Left ventricle myocardium superior (tissue), 1 donor: ENCODE results near the gene SPDYE11. TPM values are rescaled to one million over a fixed set of nuclear protein-coding genes. Genes with fewer than 3 reads are reported as not detected.
"Not testable (repeated sequence)": the region's sequence is repeated elsewhere in the genome, so short reads cannot be mapped to it uniquely, and the experiment has no call there.

Source experiments
- ATAC-seq: fragments of 200-7000 bp; cut with Tn5 transposase; one replicate; pipeline ENCODE4 v1.9.1; 2020; ENCODE audit warnings: mild to moderate bottlenecking, moderate library complexity
- DNase-seq: peaks from one replicate; pipeline ENCODE4 v3.0.0-alpha.2; 2020
- intact Hi-C: fragments of 100-400 bp; cut with micrococcal nuclease; formaldehyde crosslinking; loops from one replicate; pipeline ENCODE4 v1.11.0; 2022
- long read RNA-seq: library from polyadenylated mRNA; unstranded; transcript quantifications from one replicate; pipeline ENCODE4 v2.0.0, GENCODE V29; 2021
- total RNA-seq: library from RNA; stranded (reverse); fragmentation: NEBNext Ultra II Directional; extraction: Animal tissue kit (Norgen Biotek cat#: 25700); gene quantifications from one replicate; pipeline ENCODE4 v1.2.1, GENCODE V29; 2021
- donor health status: DM: no; HTN: yes; CAD: no; lungs with severe emphysema.

Gene SPDYE11, protein sequence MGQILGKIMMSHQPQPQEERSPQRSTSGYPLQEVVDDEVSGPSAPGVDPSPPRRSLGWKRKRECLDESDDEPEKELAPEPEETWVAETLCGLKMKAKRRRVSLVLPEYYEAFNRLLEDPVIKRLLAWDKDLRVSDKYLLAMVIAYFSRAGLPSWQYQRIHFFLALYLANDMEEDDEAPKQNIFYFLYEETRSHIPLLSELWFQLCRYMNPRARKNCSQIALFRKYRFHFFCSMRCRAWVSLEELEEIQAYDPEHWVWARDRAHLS
- not detected for total RNA-seq
- long read RNA-seq = 0 reads

DNA sequence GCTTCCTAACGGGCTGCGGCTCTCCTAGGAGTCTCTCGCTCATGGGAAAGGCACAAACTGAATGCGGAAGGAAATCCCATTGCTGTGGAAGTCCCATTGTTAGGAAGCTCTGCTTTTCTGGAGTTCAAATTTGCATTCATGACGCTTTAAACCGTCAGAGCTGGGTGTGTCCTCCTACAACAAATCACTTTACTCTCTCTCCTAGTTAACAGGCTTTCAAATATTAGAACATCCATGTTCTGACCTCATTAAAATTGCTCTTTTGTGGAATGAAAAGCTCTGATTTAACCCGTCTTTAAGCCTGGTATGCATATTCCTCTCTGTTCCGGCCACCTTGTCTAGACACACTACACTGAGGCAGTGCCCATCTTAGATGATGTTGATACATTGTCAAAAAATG lies at the start of gene SPDYE11:
SPDYE11 (minus strand) TSS at position 101 of the 400 bp plus-strand sequence. CDS start 1,800 bp downstream, outside the sequence.
- DNase-seq, intact Hi-C loops: not testable (repeated sequence)

DNA sequence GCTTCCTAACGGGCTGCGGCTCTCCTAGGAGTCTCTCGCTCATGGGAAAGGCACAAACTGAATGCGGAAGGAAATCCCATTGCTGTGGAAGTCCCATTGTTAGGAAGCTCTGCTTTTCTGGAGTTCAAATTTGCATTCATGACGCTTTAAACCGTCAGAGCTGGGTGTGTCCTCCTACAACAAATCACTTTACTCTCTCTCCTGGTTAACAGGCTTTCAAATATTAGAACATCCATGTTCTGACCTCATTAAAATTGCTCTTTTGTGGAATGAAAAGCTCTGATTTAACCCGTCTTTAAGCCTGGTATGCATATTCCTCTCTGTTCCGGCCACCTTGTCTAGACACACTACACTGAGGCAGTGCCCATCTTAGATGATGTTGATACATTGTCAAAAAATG lies 28.2 kb upstream of the SPDYE11 start, which contains the start of gene SPDYE9:
SPDYE9 (minus strand) TSS at position 101 of the 400 bp plus-strand sequence. CDS start 1,800 bp downstream, outside the sequence.
- ATAC-seq, DNase-seq, intact Hi-C loops: not testable (repeated sequence)

More for the DNA sequence above, at the start of gene SPDYE11:
- not testable (repeated sequence) for ATAC-seq

DNA sequence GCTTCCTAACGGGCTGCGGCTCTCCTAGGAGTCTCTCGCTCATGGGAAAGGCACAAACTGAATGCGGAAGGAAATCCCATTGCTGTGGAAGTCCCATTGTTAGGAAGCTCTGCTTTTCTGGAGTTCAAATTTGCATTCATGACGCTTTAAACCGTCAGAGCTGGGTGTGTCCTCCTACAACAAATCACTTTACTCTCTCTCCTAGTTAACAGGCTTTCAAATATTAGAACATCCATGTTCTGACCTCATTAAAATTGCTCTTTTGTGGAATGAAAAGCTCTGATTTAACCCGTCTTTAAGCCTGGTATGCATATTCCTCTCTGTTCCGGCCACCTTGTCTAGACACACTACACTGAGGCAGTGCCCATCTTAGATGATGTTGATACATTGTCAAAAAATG lies 28.0 kb downstream of the SPDYE11 start, which contains the start of gene SPDYE8:
SPDYE8 (minus strand) TSS at position 101 of the 400 bp plus-strand sequence. CDS start 1,800 bp downstream, outside the sequence.
- ATAC-seq, DNase-seq, intact Hi-C loops: not testable (repeated sequence)

DNA sequence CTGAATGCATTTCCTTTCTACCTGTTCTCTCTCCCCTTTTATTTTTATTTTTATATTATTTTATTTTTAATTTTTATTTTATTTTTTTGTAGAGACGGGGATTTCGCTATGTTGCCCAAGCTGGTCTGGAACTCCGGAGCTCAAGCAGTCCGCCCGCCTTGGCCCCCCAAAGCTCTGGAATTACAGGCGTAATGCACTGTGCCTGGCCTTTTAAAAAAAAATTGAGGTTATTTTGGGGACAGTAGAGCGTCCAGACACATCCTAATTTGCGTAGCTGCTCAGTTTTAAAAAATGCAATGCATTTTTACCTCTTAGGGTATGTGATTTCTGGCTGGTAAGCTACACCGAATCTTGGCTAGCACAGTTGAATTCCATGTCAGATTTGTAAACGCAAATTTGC lies 51.2 kb downstream of the SPDYE11 start:
- ATAC-seq, intact Hi-C loops: not testable (repeated sequence)
- DNase-seq = peak; percentile 30

DNA sequence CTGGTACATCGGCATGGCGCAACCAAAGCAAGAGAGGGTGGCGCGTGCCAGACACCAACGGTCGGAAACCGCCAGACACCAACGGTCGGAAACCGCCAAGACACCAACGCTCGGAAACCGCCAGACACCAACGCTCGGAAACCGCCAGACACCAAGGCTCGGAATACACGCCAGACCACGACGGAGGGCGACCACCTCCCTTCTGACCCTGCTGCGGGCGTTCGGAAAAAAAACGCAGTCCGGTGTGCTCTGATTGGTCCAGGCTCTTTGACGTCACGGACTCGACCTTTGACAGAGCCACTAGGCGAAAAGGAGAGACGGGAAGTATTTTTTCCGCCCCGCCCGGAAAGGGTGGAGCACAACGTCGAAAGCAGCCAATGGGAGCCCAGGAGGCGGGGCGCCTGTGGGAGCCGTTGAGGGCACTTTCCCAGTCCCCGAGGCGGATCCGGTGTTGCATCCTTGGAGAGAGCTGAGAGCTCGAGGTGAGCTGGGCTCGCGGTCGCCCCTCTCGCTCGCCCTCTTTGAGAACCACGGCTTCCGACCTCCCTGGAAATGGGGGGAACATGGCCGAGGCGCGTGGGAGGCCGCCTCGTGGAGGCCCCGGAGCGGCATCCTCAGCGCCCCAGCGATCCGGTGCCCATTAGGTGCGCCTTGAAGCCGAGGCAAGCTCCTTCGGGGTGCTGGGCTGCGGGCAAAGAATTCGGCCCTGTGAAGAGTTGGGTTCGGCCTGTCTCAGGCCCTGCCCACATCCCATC lies 51.8 kb downstream of the SPDYE11 start:
- ATAC-seq (peak; percentile 96), DNase-seq (peak; percentile 89)
- intact Hi-C loops = not testable (repeated sequence)

DNA sequence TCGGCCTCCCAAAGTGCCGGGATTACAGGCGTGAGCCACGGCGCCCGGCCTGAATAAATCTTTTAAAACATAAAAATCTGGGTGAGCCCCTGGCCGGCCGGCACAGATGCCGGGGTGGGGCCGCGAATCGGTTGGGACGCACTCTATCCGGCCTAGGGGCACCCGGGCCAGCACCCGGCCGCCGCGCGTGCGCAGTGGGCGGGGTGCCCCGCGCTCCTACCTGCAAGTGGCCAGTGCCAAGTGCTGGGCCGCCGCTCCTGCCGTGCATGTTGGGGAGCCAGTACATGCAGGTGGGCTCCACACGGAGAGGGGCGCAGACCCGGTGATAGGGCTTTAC lies 52.4 kb downstream of the SPDYE11 start:
- DNase-seq (peak; percentile 93), ATAC-seq (peak; percentile 98)
- intact Hi-C loops = not testable (repeated sequence)

DNA sequence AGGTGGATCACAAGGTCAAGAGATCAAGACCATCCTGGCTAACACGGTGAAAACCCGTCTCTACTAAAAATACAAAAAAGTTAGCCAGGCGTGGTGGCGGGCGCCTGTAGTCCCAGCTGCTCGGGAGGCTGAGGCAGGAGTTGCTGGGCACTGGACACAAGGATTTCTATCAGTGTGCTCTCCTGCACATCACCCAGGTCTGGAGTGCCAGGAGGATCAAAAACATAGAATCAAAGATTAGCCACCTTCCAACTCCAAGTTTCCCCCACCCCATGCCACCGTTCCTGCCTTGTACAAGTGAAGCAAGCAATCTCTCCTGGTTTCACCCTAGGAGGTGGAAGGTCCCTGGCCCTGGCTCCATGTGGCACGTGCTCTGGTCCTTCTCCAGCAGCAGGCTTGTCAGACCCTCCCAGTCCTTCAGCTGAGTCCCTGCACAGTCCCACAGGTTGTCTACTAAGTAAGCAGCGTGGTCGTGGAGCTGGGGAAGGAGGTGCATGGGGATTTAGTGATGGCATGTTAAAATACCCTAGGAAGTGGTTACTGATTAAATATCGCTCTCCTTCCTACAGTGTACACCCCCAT lies 59.7 kb downstream of the SPDYE11 start:
- peak; percentile 18 for ATAC-seq
- DNase-seq, intact Hi-C loops: not testable (repeated sequence)

Other genes with a start within 250 kb of the SPDYE11 start
- 2.8 TPM for gene TYW1B, start 229.7 kb downstream of the SPDYE11 start, total RNA-seq
- 16.9 TPM for gene POM121, start 132.8 kb downstream of the SPDYE11 start, total RNA-seq
- gene TRIM74, start 88.4 kb downstream of the SPDYE11 start, total RNA-seq = 0.35 TPM
- gene SPDYE8, start 28.1 kb downstream of the SPDYE11 start, total RNA-seq = not detected
- not detected for gene SPDYE9, start 28.1 kb upstream of the SPDYE11 start, total RNA-seq